Epithelial cell of proximal tubule (primary cell): Measurements from ENCODE around the gene FARP1. TPM values are rescaled to one million over a fixed set of nuclear protein-coding genes. Genes with fewer than 3 reads are reported as not detected.
A peak's percentile ranks its signal among the peaks of the same experiment; 100 is the strongest.

Experiments
- DNase-seq: peaks from one replicate; pipeline ENCODE4 v3.0.0-alpha.2; 2011; ENCODE audit warnings: low read depth
- H3K4me3 ChIP-seq: 2 replicates; pipeline ENCODE4 v1.5.1; 2011; ENCODE audit warnings: low read depth, mild to moderate bottlenecking, low read length
- total RNA-seq: library from RNA; depleted of rRNA; stranded (reverse); fragments of >200 nt; gene quantifications from 2 replicates; pipeline ENCODE4 v1.2.3, GENCODE V29; 2015
- TF ChIP-seq, protein P1 (sequence below): conservative IDR thresholded peaks from 2 replicates; pipeline ENCODE4 v1.5.1; 2012; ENCODE audit warnings: low read depth, mild to moderate bottlenecking, low read length

Gene FARP1
- total RNA-seq, 1 donor from 2014 or later, result 97.0 TPM

DNA sequence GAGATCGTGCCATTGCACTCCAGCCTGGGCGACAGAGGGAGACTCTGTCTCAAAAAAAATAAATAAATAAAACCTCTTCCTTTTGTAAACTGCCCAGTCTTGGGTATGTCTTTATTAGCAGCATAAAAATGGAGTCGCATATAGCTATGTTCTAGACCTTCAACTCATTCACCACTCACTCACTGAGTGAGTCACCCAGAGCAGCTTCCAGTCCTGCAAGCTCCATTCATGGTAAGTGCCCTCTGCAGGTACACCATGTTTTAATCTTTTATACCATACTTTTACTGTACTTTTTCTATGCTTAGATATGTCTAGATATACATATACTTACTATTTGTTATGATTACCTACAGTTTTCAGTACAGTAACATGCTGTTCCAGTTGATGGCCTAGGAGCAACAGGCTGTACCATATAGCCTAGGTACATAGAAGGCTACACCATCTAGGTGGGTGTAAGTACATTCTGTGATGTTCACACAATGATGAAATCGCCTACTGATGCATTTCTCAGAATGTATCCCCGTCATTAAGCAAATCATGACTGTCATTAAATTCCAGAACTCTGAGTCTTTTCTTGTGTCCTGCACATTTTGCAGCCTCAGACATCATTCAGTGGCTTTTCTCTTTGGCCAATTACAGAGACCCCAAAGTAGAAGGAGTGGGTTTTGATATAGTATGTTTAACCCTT is 13.7 kb upstream of the FARP1 start:
- DNase-seq, result no peak
- no peak overlapping the region for H3K4me3 ChIP-seq
- TF ChIP-seq, protein P1, sequence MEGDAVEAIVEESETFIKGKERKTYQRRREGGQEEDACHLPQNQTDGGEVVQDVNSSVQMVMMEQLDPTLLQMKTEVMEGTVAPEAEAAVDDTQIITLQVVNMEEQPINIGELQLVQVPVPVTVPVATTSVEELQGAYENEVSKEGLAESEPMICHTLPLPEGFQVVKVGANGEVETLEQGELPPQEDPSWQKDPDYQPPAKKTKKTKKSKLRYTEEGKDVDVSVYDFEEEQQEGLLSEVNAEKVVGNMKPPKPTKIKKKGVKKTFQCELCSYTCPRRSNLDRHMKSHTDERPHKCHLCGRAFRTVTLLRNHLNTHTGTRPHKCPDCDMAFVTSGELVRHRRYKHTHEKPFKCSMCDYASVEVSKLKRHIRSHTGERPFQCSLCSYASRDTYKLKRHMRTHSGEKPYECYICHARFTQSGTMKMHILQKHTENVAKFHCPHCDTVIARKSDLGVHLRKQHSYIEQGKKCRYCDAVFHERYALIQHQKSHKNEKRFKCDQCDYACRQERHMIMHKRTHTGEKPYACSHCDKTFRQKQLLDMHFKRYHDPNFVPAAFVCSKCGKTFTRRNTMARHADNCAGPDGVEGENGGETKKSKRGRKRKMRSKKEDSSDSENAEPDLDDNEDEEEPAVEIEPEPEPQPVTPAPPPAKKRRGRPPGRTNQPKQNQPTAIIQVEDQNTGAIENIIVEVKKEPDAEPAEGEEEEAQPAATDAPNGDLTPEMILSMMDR, result peak; percentile 17

DNA sequence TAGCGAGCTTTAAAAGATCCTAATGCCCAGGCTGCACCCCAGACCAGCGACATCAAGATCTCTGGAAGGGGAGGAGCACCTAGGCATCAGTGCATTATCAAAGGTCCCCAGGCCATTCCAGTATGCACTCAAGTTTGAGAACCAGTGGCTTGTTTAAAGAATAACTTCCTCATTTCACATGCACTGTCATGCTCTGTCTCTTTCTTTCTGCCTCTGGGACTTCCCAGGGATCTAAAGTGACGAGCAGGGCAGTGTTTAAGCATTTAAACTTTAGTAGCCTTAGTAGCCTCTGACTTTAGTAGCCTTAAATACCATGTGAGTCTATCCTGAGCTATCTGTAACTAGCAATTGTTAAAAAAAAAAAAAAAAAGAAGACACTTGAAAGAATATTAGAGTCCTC is 8.9 kb upstream of the FARP1 start:
- H3K4me3 ChIP-seq, result no peak overlapping the region
- DNase-seq, result no peak
- TF ChIP-seq, protein P1, result no peak

DNA sequence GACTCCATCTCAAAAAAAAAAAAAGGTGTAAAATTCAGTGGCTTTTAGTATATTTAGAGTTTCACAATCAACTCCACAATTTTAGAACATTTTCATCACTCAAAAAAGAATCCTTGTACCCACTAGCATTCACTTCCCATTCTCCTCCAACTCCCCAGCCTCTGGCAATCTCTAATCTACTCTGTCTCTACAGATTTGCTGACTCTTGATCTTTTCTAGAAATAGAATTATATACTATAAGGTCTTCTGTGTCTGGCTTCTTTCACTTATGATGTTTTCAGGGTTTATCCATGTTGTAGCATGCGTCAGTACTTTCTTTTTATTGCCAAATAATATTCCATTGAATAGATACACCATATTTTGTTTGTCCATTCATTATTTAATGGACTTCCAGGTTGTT is 8.0 kb upstream of the FARP1 start:
- no peak overlapping the region for H3K4me3 ChIP-seq
- DNase-seq, result no peak
- TF ChIP-seq, protein P1, result no peak

DNA sequence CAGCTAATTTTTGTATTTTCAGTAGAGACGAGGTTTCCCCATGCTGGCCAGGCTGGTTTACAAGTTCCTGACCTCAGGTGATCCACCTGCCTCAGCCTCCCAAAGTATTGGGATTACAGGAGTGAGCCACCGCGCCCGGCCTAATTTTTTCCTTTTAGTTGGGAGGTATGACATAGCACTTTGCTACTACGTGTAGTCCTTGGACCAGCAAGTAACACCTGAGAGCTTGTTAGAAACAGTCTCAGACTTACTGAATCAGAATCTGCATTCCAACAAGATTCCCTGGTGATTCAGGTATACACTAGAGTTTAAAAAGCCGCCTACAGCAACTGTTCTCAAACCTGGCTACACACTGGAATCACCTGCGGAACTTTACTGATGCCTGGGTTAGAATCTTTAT is 1.8 kb upstream of the FARP1 start:
- DNase-seq, result no peak
- TF ChIP-seq, protein P1, result no peak
- no peak overlapping the region for H3K4me3 ChIP-seq

DNA sequence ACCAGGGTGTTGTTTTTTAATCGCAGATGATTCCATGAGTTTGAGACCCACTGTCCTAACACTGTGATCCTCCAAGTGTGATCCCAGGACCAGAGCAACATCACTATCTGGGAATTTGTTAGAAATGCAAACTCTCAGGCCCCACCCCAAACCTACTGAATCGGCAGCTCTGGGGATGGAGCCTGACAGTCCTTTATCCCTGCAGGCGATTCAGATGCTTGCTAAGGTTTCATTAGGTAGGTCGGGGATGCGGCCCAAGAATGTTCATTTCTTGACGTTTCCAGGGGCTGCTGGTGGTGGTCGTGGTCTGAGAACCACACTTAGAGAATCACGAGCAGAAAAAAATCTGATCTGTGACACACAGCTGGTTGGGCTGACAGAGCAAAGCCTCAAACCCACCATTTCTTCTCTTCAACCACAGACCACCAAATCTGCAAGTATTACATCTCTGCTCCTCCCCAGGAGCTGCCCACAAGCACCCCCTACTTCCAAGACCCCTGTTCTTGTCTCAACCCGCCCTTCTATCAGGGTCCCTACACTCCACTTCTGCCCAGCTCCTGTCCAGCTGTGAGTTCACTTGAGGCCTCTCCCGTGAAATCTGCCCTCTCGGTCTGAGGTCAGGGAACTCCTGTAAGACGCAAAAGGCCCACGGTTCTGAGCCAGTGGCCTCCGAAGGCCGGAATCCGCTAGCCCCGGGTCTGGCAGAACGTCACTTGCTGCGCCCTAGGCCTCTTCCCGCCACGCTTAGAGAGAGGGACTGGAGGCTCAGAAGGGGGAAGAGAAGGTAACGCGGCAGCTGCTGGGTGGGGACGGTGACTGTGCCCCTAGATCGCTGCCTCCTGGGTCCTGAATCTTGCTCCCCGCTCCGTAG is 1.1 kb upstream of the FARP1 start:
- H3K4me3 ChIP-seq, result peak overlapping the region; percentile 81
- DNase-seq, result no peak
- TF ChIP-seq, protein P1, result no peak

DNA sequence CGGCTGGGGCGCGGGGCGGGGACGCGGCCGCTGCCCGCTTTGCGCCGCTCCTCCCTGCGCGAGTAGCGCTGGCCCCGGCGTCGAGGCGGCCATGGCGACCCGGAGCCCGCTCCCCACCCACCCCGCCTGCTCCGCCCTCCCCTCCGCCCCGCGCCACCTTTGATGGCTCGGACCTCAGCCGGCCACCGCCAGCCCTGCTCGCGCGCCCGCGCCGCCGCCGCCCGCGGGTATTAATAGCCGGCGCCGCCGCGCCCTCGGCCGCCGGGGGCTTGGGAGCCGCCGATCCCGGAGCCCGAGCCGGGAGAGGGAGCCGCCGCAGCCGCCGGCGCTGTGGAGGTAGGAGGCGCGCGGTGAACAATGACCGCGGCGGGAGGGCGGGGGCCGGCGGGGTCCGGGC is 261 bp downstream of the FARP1 start:
- TF ChIP-seq, protein P1, result no peak

More for the DNA sequence above, 261 bp downstream of the FARP1 start:
- no peak for DNase-seq
- peak overlapping the region; percentile 81 for H3K4me3 ChIP-seq
